NCI-H524 treated with DMSO at 0.1 percent for 48 hours (cell line): ENCODE results near the gene LRP2.

Source experiments
- DNase-seq: peaks from one replicate; lab custom pipeline; 2025; lab: John Stamatoyannopoulos, UW

The LRP2 gene

DNA sequence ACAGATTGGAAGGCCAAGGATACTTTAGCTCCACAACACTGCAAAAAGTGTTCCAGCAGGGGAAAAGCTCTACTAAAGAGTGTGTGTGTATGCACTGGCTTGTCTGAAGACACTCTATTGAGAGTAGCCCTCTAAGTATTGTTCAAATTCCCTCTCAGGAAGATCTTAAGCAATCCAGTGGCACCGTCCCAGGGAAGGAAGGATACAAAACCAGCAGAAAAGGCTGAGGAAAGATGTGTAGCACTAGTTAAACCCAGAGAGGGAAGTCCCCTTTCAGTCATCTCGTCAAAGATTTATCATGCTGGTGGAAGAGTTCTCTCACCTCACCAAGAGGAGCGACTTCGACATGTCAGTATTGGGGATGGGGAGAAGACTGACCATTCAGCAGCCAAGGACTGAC, 242.5 kb downstream of the LRP2 start:
- no peak for DNase-seq

DNA sequence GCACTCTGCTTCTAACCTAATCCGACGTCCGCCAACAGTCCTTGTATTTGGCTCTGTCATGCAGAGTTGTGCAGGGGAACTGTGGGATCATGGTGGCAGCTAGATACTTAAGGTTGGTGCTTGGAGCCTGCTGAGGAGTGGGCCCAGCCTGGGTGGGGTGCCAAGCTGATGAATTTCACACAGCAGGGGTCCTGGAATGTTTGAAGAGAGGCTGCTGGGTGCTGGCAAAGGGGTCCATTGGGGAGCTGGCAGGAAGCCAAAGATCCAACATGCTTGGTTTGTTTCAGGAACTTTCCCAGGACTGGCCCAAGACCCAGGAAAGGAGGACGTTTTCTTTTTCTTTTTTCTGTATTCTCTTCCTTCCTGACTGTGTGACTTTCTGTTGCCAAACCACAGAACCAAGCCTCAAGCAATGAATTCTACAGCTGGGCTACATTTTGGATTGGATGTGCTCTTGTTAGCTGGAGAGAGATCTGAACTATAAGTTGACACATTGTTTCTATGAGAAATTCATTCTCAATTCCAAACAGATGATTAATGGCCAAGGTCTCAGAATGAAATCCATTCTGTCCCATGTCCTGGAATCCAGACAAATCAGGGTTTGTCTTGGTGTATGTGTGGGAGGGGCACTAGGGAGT, 243.1 kb downstream of the LRP2 start:
- DNase-seq = no peak

GRCh38 chr2:169118060-169118459, 244.3 kb downstream of the LRP2 start:
- DNase-seq = no peak

- DNase-seq = no peak
Observed at GRCh38 chr2:169116993-169117392, 245.3 kb downstream of the LRP2 start.

- DNase-seq = no peak
Observed at GRCh38 chr2:169116327-169116726, 246.0 kb downstream of the LRP2 start.

DNA sequence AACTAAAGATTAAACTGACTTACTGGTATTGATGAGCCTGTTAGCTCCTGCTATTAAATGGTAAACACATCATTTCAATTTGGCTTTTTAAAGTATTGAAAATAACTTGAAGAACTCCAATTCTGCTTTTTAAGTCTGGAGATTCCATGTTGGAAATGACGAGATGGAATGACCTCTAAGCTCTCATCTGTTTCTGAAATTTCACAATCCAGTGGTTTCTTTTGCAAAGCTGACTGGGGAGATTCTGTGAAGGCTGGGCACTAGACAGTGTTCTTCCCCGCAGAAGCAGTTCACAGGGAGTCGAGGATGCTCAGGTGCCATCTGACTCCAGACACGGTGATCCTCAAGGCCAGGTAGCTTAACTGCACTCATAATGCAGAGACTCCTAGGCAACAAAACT, 248.3 kb downstream of the LRP2 start:
- no peak for DNase-seq

DNA sequence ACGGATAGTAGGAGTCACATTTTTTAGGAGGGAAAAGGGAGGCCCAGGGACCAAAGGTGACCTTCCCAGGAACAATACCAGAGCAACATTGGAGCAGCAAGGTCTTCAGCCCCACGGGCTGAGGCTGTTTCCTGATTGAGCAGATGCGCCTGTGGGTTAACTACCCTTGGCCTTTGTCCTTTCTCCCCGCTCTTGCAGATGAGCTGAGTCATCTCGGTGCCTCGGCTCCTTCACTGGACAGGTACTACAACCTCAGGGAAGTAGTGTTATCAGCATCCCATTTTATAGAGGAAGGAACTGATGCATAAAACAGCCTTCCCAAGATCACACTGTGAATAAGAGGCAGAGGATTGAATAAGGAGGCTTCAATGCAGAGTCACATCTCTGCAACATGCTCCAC, 249.5 kb downstream of the LRP2 start:
- no peak for DNase-seq

GRCh38 chr2:169110916-169111315, 251.4 kb downstream of the LRP2 start:
- no peak for DNase-seq

GRCh38 chr2:169110419-169110818, 251.9 kb downstream of the LRP2 start:
- no peak for DNase-seq

GRCh38 chr2:169109502-169110409, 252.6 kb downstream of the LRP2 start:
- no peak for DNase-seq

- DNase-seq = no peak
Observed at GRCh38 chr2:169108099-169108884, 254.0 kb downstream of the LRP2 start.

DNA sequence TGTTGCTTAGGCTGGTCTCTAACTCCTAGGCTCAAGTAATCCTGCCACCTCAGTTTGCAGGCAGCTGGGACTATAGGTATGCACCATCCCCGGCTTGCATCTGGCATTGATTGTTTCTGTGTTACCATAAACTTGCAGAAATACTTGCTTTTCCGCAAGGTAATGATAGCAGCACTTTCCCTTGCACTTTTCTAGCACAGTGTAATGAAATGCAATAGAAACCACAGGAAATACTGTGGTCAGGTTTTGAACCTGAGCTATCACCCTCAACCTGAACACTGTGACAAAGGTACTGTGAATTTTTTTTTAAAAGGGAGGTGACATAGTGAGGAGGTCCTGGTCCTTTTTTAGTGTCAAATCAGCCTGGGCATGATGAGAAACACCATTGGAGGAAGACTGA, 254.7 kb downstream of the LRP2 start:
- no peak for DNase-seq

DNA sequence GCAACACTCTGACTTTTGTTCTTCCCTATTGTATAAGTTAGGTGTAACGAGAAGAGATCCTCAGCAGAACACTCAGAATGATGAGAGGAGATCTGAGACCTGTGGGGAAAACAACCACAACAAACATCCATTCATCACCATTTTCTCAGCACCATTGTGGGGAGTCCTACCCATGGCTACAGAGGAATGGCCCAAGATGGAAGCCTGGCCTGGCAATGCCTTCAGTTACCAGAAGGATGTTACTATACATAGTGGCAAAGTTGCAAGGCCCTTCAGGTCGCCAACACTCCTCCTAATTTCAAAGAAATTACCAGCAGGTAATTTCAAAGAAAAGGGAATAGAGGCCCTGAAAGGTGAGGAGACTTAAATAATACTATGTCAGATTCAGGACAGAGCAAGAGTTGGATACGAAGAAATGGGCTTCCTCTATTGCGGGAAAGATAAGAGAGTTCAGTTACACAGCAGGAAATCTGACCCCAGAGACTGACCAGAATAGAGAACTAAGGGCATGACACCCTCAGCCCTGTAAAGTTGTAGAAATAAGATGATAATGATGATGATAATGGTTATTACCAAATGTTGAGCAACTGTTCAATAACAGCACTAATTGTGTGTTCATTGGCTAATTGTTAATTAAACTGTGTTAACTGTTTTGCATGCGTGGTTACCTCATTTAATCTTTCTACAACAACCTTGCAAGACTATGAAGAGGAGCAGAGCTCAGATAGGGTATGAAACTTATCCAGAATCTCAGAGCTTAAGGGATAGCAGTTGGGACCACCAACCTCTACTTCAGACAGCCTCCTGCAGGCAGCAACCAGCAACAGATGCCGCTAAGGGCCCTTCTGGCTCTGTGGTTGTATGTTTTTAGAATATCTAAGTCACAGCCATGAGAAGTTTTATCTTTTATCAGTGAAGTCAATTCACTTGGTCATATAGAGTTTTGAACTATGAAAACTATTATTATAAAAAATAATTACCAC, 255.5 kb downstream of the LRP2 start:
- no peak for DNase-seq

GRCh38 chr2:169106134-169106533, 256.2 kb downstream of the LRP2 start:
- DNase-seq = no peak

- no peak for DNase-seq
Observed at GRCh38 chr2:169105476-169105875, 256.9 kb downstream of the LRP2 start.

GRCh38 chr2:169104848-169105247, 257.5 kb downstream of the LRP2 start:
- no peak for DNase-seq

GRCh38 chr2:169095621-169096105, 266.7 kb downstream of the LRP2 start:
- DNase-seq = no peak

DNA sequence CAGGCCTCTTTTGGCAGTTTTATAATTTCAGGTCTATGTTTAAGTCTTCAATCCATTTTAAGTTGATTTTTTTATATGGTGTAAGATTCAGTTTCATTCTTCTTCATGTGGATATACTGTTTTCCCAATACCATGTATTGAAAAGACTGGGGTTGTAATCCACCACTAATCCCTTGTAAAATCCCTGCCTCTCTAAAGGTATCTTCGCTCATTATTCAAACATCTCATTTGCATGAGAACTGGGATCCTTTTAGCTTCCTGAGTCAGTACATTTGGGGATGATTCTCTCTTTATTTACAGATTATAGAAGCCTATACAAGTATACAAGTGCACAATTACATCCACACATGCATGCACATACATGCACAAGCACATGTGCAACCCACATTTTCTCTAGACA, 267.7 kb downstream of the LRP2 start:
- no peak for DNase-seq

- DNase-seq = no peak
Observed at GRCh38 chr2:169093535-169093934, 268.8 kb downstream of the LRP2 start.

DNA sequence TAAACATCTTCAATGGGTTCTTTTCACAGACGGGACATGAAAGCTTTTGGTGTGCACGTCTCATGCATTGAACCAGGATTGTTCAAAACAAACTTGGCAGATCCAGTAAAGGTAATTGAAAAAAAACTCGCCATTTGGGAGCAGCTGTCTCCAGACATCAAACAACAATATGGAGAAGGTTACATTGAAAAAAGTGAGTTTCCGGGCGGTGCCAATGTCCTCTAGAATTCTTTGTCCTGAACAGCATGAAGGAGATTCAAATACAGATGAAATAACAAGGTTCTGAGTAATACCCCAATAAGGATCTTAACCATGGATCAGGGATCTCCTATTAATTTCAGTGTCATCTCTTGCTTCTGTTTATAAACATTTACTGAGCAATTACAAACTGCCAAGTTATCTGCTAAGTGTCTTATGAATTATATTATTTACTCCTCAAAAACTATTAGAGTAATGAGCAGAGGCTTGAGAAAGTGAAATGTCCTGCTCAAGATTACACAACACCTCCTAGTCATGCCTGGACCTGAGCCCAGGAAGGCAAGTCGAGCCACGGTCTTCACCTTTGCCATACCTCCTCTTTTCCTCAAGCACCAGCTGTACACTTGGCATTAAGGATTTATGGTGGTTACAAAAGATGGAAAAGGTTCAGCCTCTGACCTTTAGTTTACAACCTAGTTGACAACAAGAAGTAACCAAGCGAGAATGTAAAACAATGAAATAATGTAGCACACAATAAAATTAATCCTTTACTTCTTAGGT, 270.4 kb downstream of the LRP2 start:
- no peak for DNase-seq

GRCh38 chr2:169091256-169091655, 271.1 kb downstream of the LRP2 start:
- no peak for DNase-seq
